HG03442 (cell line): Measurements from ENCODE around the gene LIN37.
"Not testable (repeated sequence)": the region's sequence is repeated elsewhere in the genome, so short reads cannot be mapped to it uniquely, and the experiment has no call there.

Experiments used
- ATAC-seq: cut with Tn5 transposase; IDR thresholded peaks from one replicate; pipeline ENCODE4 v1.9.1; 2021; ENCODE audit warnings: mild to moderate bottlenecking, moderate library complexity; ENCODE audit not compliant: unreplicated experiment

The LIN37 gene

GRCh38 chr19:35719402-35720162, 28.8 kb upstream of the LIN37 start:
- ATAC-seq: no peak

DNA sequence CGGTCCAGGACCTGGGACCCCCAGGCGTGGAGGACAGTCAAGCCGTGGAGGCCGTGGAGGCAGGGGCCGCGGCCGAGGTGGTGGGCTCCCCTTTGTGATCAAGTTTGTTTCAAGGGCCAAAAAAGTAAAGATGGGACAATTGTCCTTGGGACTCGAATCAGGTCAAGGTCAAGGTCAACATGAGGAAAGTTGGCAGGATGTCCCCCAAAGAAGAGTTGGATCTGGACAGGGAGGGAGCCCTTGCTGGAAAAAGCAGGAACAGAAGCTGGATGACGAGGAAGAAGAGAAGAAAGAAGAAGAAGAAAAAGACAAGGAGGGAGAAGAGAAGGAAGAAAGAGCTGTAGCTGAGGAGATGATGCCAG, 28.2 kb upstream of the LIN37 start:
- ATAC-seq: no peak

GRCh38 chr19:35720648-35721047, 27.7 kb upstream of the LIN37 start:
- no peak for ATAC-seq

DNA sequence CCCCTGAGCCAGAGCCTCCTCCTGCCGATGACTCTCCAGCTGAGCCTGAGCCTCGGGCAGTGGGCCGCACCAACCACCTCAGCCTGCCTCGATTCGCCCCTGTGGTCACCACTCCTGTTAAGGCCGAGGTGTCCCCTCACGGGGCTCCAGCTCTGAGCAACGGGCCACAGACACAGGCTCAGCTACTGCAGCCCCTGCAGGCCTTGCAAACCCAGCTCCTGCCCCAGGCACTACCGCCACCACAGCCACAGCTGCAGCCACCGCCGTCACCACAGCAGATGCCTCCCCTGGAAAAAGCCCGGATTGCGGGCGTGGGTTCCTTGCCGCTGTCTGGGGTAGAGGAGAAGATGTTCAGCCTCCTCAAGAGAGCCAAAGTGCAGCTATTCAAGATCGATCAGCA, 27.0 kb upstream of the LIN37 start:
- no peak for ATAC-seq

DNA sequence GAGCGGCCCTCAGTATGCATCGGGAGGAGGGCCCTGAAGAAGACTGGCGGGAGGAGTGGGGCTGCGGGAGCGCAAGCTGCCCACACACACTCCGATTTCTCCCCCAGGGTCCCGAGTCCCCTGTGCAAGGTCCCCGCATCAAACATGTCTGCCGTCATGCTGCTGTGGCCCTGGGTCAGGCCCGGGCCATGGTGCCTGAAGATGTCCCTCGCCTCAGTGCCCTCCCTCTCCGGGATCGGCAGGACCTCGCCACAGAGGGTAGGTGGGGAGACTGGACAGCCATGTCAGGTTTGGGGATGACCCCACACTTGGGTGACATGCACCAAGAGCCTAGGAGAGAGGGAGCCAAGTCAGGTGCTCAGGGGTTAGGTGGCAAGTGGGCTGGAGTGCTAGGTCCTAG, 25.9 kb upstream of the LIN37 start:
- ATAC-seq: no peak

GRCh38 chr19:35722897-35723296, 25.5 kb upstream of the LIN37 start:
- ATAC-seq: no peak

- no peak for ATAC-seq
Measured at GRCh38 chr19:35723671-35724070, 24.7 kb upstream of the LIN37 start.

- ATAC-seq: not testable (repeated sequence)
Measured at GRCh38 chr19:35724132-35724531, 24.2 kb upstream of the LIN37 start.

GRCh38 chr19:35724560-35724959, 23.8 kb upstream of the LIN37 start:
- no peak for ATAC-seq

- no peak for ATAC-seq
Measured at GRCh38 chr19:35725216-35725861, 23.0 kb upstream of the LIN37 start.

- ATAC-seq: no peak
Measured at GRCh38 chr19:35727053-35727955, 21.1 kb upstream of the LIN37 start.

- ATAC-seq: no peak
Measured at GRCh38 chr19:35727956-35728706, 20.2 kb upstream of the LIN37 start.

GRCh38 chr19:35729021-35729420, 19.4 kb upstream of the LIN37 start:
- no peak for ATAC-seq

- ATAC-seq: no peak
Measured at GRCh38 chr19:35729763-35730162, 18.6 kb upstream of the LIN37 start.

DNA sequence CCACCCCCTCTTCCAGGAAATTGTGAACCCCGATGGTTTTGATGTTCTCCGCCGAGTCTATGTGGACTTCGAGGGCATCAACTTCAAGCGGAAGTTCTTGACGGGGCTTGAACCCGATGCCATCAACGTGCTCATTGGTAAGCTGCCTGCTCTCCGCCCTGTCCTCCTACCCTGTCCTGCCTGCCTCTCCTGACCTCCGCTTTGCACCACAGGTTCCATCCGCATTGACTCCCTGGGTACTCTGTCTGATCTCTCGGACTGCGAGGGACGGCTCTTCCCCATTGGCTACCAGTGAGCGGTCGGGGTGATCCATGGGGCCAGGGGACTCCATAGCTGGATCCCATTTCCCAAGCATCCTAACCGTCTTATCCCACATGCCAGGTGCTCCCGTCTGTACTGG, 18.1 kb upstream of the LIN37 start:
- no peak for ATAC-seq

GRCh38 chr19:35731353-35731752, 17.0 kb upstream of the LIN37 start:
- ATAC-seq: no peak

DNA sequence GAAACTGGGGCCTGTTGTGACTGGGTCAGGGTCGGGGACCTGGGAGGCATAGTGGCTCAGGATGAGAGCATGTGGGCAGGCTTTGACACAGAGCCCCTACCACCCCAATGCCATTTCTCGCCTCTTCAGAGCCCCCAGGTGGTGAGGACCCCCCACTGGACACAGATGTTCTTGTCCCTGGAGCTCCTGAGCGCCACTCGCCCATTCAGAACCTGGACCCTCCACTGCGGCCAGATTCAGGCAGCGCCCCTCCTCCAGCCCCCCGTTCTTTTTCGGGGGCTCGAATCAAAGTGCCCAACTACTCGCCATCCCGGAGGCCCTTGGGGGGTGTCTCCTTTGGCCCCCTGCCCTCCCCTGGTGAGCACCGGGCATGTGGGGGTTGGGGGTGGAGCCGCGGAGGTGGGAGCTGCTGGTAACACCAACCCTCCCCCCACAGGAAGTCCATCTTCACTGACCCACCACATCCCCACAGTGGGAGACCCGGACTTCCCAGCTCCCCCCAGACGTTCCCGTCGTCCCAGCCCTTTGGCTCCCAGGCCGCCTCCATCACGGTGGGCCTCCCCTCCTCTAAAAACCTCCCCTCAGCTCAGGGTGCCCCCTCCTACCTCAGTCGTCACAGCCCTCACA, 16.5 kb upstream of the LIN37 start:
- no peak for ATAC-seq

- ATAC-seq: no peak
Measured at GRCh38 chr19:35732540-35733179, 15.7 kb upstream of the LIN37 start.

GRCh38 chr19:35733180-35734125, 14.9 kb upstream of the LIN37 start:
- no peak for ATAC-seq
